Spleen (tissue), 11 donors: Measurements from ENCODE around the gene SKI. TPM values are rescaled to one million over a fixed set of nuclear protein-coding genes. Genes with fewer than 3 reads are reported as not detected.

Experiments used
- DNase-seq: peaks from one replicate; pipeline ENCODE4 v3.0.0-alpha.2; 2020
- H3K27ac ChIP-seq, 8 donors: fragments of 200-600 bp; sonication (generic) in 7 of 8; 1 replicate in 4 of 8; 2 replicates in 4 of 8; pipeline versions ENCODE4 v1.5.0 to v1.8.0; 2016 to 2021; ENCODE audit warnings: inconsistent platforms in 4 of 8, mild to moderate bottlenecking in 4 of 8, moderate library complexity in 1 of 8
- H3K27me3 ChIP-seq, 7 donors: fragments of 200-600 bp; sonication (generic) in 6 of 7; replicated peaks in 1 of 7; 1 replicate in 4 of 7; 2 replicates in 3 of 7; pipeline versions ENCODE4 v1.5.0 to v1.8.0; 2016 to 2021; ENCODE audit warnings: inconsistent platforms in 3 of 7, mild to moderate bottlenecking in 1 of 7
- H3K36me3 ChIP-seq, 6 donors: fragments of 200-600 bp; sonication (generic) in 5 of 6; 1 replicate in 4 of 6; 2 replicates in 2 of 6; pipeline versions ENCODE4 v1.5.0 to v1.8.0; 2016 to 2021; ENCODE audit warnings: inconsistent platforms in 2 of 6
- H3K4me1 ChIP-seq, 6 donors: fragments of 200-600 bp; sonication (generic) in 5 of 6; 1 replicate in 3 of 6; 2 replicates in 3 of 6; pipeline versions ENCODE4 v1.5.0 to v1.8.0; 2016 to 2021; ENCODE audit warnings: inconsistent platforms in 3 of 6
- H3K4me3 ChIP-seq, 8 donors: fragments of 200-600 bp; sonication (generic) in 7 of 8; 1 replicate in 4 of 8; 2 replicates in 4 of 8; pipeline versions ENCODE4 v1.5.0 to v1.8.0; 2016 to 2021; ENCODE audit warnings: inconsistent platforms in 4 of 8, mild to moderate bottlenecking in 4 of 8, moderate library complexity in 2 of 8
- H3K9me3 ChIP-seq, 8 donors: fragments of 200-600 bp; sonication (generic) in 7 of 8; 1 replicate in 4 of 8; 2 replicates in 4 of 8; pipeline versions ENCODE4 v1.5.0 to v1.8.0; 2016 to 2021; ENCODE audit warnings: inconsistent platforms in 4 of 8
- POLR2A ChIP-seq, 3 donors: fragments of 450-650 bp; IDR thresholded peaks; one replicate each; pipeline ENCODE4 v1.5.1; 2017; ENCODE audit warnings: antibody characterized with exemption in 3 of 3, mild to moderate bottlenecking in 1 of 3
- POLR2AphosphoS5 ChIP-seq, 3 donors: sonication (generic); formaldehyde crosslinking; IDR thresholded peaks; one replicate each; pipeline ENCODE4 v1.5.1; 2017; ENCODE audit warnings: antibody characterized with exemption in 3 of 3
- WGBS, 5 donors: extraction: QIAGEN DNeasy Blood & Tissue Kit in 3 of 5; methylation state at CpG; one replicate each; pipeline versions ENCODE4 v1.1.5 to v1.1.7; 2013 to 2018; 5-methylcytosine and 5-hydroxymethylcytosine counted together
- intact Hi-C: fragments of 100-400 bp; cut with DNase I; formaldehyde crosslinking; loops from one replicate; pipeline ENCODE4 v1.15.0; 2023; ENCODE audit warnings: low total_unique reads
- polyA plus RNA-seq, 3 donors: library from polyadenylated mRNA; stranded (reverse); fragments of 200-250 nt; gene quantifications; one replicate each; pipeline ENCODE4 v1.2.1, GENCODE V29; 2013
- total RNA-seq, 7 donors: library from RNA; depleted of rRNA in 3 of 7; stranded (reverse); fragments of >200 nt in 3 of 7; fragmentation: NEBNext Ultra II Directional in 4 of 7; extraction: Animal tissue kit (Norgen Biotek cat#: 25700) in 4 of 7; gene quantifications; one replicate each; pipeline versions ENCODE4 v1.1.0 to v1.2.1, GENCODE V29; 2016 to 2021
- TF ChIP-seq, protein P1 (sequence below), 11 experiments: fragments of 200-600 bp in 7 of 11; fragments of 450-650 bp in 4 of 11; sonication (generic) in 4 of 11; IDR thresholded peaks in 8 of 11; conservative IDR thresholded peaks in 3 of 11; 1 replicate in 7 of 11; 2 replicates in 4 of 11; pipeline versions ENCODE4 v1.4.0 to v1.8.0; 2016 to 2021; ENCODE audit warnings: antibody characterized with exemption in 11 of 11, inconsistent platforms in 4 of 11, mild to moderate bottlenecking in 1 of 11
- donor health status: healthy with polysubstance abuse.
- donor health status: DM: no; HTN: no; CAD: no; lungs with moderate emphysema.
- donor health status: DM: no; HTN: no; CAD: no.
- donor health status: Bipolar disorder and iron deficiency.
- donor health status: healthy.
- donor health status: DM: no; HTN: no; CAD: no.
- donor health status: DM: yes; HTN: yes; CAD: no.

Gene SKI
- total and polyA plus RNA-seq, 10 donors: 4.4 to 100.0 (median 54.3) TPM

- Histone ChIP-seq H3K4me3 (no peak overlapping the region), H3K36me3 (no peaks in the 10 kb centered on the region), H3K4me1 (no peaks in the 10 kb centered on the region), H3K27me3 (no peaks in the 10 kb centered on the region), H3K9me3 (no peaks in the 10 kb centered on the region), H3K27ac (no peak overlapping the region)
- WGBS, 5 donors: 83 to 90% (median 85%) methylated on average over 13 to 23 of the region's 23 CpGs
- DNase-seq: no peak
- intact Hi-C loops: no loop called here
- TF ChIP-seq, protein P1, sequence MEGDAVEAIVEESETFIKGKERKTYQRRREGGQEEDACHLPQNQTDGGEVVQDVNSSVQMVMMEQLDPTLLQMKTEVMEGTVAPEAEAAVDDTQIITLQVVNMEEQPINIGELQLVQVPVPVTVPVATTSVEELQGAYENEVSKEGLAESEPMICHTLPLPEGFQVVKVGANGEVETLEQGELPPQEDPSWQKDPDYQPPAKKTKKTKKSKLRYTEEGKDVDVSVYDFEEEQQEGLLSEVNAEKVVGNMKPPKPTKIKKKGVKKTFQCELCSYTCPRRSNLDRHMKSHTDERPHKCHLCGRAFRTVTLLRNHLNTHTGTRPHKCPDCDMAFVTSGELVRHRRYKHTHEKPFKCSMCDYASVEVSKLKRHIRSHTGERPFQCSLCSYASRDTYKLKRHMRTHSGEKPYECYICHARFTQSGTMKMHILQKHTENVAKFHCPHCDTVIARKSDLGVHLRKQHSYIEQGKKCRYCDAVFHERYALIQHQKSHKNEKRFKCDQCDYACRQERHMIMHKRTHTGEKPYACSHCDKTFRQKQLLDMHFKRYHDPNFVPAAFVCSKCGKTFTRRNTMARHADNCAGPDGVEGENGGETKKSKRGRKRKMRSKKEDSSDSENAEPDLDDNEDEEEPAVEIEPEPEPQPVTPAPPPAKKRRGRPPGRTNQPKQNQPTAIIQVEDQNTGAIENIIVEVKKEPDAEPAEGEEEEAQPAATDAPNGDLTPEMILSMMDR (IDR thresholded peaks at IDR 0.05 in 8 of 11, conservative IDR thresholded peaks at IDR 0.05 in 3 of 11): no peak
- no peak for TF ChIP-seq POLR2AphosphoS5 (IDR thresholded peaks at IDR 0.05)
- TF ChIP-seq POLR2A (IDR thresholded peaks at IDR 0.05): no peak
These were observed 119.8 kb downstream of the SKI start for GRCh38 chr1:2347896-2348295.

DNA sequence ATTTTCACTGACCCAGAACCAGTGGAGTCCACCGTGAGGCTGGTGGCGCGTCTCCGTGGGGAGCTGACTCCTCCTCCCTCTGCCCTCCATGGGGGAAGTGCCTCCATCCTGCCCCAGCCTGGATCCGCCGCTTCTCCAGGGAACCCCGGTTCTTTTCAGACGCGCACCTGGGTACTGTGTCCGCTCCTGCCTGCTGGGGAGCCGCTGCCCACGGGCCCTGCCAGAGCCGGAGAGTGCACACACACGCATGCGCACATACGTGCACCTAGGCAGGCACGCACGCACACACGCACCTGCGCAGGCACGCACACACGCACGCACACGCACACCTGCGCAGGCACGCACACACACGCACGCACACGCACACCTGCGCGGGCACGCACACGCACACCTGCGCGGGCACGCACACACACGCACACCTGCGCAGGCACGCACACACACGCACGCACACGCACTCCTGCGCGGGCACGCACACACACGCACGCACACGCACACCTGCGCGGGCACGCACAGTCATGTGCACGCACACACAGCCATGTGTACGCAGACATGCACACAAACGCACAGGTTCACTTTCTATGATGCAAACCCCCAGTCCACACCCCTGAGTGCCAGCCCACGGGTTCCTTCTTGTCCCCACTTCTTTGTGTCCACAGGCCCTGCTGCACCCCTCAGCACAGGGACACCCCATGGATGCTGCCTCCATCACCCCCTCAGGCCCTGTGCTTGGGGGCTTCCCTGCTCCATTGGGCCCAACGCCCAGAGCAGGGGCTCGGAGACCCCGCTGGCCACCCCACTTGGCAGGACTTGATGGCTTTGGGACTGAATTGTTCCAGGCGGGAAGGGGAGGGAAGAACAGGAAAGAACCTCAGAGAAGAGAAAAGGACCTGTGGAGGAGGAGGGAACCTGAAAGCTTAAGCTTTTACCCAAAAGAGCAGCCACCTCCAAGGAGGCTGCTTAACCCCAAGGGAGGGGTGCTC lies 120.5 kb downstream of the SKI start:
- Histone ChIP-seq H3K27me3 (no peaks in the 10 kb centered on the region), H3K36me3 (no peaks in the 10 kb centered on the region), H3K9me3 (no peaks in the 10 kb centered on the region), H3K4me1 (no peaks in the 10 kb centered on the region), H3K4me3 (no peak overlapping the region), H3K27ac (no peak overlapping the region)
- WGBS, 5 donors: 90 to 95% (median 92%) methylated on average over 42 to 59 of the region's 59 CpGs
- intact Hi-C loops: no loop called here
- DNase-seq: peak; percentile 51
- TF ChIP-seq, protein P1 (IDR thresholded peaks at IDR 0.05 in 8 of 11, conservative IDR thresholded peaks at IDR 0.05 in 3 of 11): no peak
- TF ChIP-seq POLR2AphosphoS5 (IDR thresholded peaks at IDR 0.05): no peak
- TF ChIP-seq POLR2A (IDR thresholded peaks at IDR 0.05): no peak

DNA sequence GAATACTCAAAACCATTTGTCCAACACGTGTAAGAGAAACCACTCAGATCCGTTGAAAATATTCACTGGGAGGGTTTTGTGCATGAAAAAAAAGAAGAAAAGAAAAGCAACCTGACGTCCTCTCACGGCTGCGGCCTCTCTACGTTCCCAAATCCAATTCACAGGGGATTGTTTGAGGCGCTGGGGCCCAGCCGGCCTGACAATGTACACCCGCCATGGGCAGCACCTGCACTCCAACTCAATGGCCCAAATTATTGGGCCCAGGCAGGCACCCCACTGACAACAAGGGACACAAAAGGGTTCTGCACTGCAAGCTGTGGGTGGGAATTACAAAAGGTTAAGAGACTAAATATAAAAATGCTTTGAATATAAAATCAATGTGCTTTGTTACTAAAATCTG lies 121.7 kb downstream of the SKI start:
- Histone ChIP-seq H3K27ac (no peak overlapping the region), H3K27me3 (no peaks in the 10 kb centered on the region), H3K4me3 (no peak overlapping the region), H3K36me3 (no peaks in the 10 kb centered on the region), H3K4me1 (no peaks in the 10 kb centered on the region), H3K9me3 (no peaks in the 10 kb centered on the region)
- intact Hi-C loops: no loop called here
- no peak for TF ChIP-seq POLR2AphosphoS5 (IDR thresholded peaks at IDR 0.05)
- TF ChIP-seq, protein P1 (IDR thresholded peaks at IDR 0.05 in 8 of 11, conservative IDR thresholded peaks at IDR 0.05 in 3 of 11): no peak
- no peak for TF ChIP-seq POLR2A (IDR thresholded peaks at IDR 0.05)
- peak; percentile 43 for DNase-seq
- 86 to 93% (median 88%) methylated on average over 9 of the region's 9 CpGs for WGBS, 5 donors

GRCh38 chr1:2350501-2350900 lies 122.4 kb downstream of the SKI start:
- intact Hi-C loops: no loop called here
- no peaks in the 10 kb centered on the region for H3K36me3 ChIP-seq
- WGBS, 5 donors: 82 to 91% (median 85%) methylated on average over 8 to 10 of the region's 10 CpGs
- H3K27ac ChIP-seq: no peak overlapping the region
- TF ChIP-seq, protein P1 (IDR thresholded peaks at IDR 0.05 in 8 of 11, conservative IDR thresholded peaks at IDR 0.05 in 3 of 11): no peak
- TF ChIP-seq POLR2A (IDR thresholded peaks at IDR 0.05) (no peak), POLR2AphosphoS5 (IDR thresholded peaks at IDR 0.05) (no peak)
- peak; percentile 66 for DNase-seq
- no peaks in the 10 kb centered on the region for H3K4me1 ChIP-seq
- no peaks in the 10 kb centered on the region for H3K9me3 ChIP-seq
- no peaks in the 10 kb centered on the region for H3K27me3 ChIP-seq
- no peak overlapping the region for H3K4me3 ChIP-seq
